Retina (tissue), 1 donor: Measurements from ENCODE around the gene PRMT1.
"Not testable (repeated sequence)": the region's sequence is repeated elsewhere in the genome, so short reads cannot be mapped to it uniquely, and the experiment has no call there.

Source experiments
- DNase-seq: peaks from one replicate; pipeline ENCODE4 v3.0.0-alpha.2; 2016

PRMT1 gene

DNA sequence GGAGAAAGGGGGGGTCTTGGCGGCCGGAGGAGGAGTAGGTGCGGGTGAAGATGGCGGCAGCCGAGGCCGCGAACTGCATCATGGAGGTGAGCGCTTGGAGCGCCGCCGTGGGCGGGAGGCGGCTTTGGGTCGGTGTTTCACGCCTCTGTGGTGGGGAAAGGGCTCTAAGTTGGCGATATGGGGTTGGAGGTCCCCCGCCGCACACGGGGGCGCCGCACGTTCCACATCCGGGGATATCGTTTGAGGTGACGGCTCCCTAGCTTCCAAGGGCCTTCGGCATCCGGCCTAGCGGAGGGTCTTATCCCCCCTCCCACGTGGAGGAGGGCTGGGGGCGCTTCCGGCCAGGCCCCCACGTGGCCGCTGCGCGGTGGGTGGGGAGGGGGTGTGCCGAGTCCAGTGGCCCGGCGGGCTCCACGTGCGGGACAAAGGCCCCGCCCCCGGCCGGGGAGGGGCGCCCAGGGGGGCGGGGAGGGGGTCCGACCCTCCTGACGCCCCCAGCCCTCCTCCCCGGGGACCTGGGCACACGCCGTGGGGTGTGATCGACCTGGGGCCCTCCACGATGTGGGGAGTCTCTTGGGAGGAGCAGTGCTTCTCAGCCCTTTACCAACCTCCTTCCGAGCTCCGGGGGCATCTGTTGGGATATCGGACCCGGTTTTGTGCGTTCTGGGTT lies at the start of gene PRMT1:
Gene PRMT1 (plus strand): TSS at position 41 of the 670 bp plus-strand sequence. CDS start 10 bp downstream, at position 51.
- DNase-seq = no peak

GRCh38 chr19:49629659-49630058 lies 47.4 kb upstream of the PRMT1 start:
- no peak for DNase-seq

- DNase-seq = no peak
Observed at GRCh38 chr19:49631014-49631588, 46.0 kb upstream of the PRMT1 start.

- no peak for DNase-seq
Observed at GRCh38 chr19:49631610-49632192, 45.4 kb upstream of the PRMT1 start.

DNA sequence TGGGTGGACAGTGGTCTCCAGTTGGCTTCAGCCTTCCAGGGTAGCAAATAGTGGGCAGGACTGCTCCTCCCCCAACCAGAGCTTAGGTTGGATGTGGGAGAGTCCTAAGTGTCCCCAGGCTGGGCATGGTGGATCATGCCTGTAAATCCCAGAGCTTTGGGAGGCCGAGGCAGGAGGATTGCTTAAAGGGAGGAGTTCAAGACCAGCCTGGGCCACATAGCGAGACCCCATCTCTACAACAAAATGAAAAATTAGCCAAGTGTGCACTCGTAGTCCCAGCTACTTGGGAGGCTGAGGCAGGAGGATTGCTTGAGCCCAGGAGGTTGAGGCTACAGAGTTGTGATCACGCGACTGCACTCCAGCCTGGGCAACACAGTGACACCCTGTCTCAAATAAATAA lies 44.5 kb upstream of the PRMT1 start:
- no peak for DNase-seq

GRCh38 chr19:49633273-49633672 lies 43.8 kb upstream of the PRMT1 start:
- not testable (repeated sequence) for DNase-seq

DNA sequence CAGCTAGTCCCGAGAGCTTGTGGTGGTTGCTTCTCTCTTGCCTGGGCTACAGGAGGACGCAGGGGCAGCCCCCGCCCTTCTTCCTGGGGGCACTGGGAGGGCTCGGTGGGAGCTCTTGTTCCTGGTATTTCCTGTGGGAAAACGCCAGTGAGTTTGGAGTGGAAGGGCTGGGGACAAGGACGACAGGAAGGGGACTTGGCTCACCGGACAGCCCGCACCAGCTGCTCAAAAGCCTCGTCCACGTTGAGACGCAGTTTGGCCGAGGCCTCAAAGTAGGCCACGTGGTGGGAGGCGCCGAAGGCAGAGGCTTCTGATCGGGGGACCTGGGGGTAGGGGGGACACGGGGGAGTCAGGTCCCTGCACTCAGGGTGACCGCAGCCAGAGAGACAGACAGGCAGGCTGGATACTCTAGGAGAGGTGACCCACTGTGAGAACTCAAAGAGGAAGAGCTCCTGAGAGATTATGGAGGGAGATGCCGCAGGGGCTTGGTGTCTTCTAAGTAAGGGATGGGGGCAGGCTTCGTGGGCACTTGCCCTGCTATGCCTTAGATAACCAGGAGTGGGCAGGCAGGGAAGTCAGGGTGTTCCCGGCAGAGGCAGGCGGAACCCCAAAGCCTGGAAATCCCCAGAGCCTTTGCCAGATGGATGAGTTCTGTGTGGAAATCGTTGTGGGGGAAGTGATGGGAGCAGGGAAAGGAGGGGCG lies 41.4 kb upstream of the PRMT1 start:
- peak; percentile 43 for DNase-seq

- no peak for DNase-seq
Observed at GRCh38 chr19:49636233-49636932, 40.7 kb upstream of the PRMT1 start.

- DNase-seq = peak; percentile 35
Observed at GRCh38 chr19:49637821-49638738, 39.0 kb upstream of the PRMT1 start.

- DNase-seq = peak; percentile 52
Observed at GRCh38 chr19:49639401-49640112, 37.5 kb upstream of the PRMT1 start.

- DNase-seq = peak; percentile 99
Observed at GRCh38 chr19:49640113-49640898, 36.8 kb upstream of the PRMT1 start, which contains the start of gene RRAS. Gene RRAS (minus strand): TSS chr19:49640143. CDS start chr19:49640098, 45 bp downstream.

DNA sequence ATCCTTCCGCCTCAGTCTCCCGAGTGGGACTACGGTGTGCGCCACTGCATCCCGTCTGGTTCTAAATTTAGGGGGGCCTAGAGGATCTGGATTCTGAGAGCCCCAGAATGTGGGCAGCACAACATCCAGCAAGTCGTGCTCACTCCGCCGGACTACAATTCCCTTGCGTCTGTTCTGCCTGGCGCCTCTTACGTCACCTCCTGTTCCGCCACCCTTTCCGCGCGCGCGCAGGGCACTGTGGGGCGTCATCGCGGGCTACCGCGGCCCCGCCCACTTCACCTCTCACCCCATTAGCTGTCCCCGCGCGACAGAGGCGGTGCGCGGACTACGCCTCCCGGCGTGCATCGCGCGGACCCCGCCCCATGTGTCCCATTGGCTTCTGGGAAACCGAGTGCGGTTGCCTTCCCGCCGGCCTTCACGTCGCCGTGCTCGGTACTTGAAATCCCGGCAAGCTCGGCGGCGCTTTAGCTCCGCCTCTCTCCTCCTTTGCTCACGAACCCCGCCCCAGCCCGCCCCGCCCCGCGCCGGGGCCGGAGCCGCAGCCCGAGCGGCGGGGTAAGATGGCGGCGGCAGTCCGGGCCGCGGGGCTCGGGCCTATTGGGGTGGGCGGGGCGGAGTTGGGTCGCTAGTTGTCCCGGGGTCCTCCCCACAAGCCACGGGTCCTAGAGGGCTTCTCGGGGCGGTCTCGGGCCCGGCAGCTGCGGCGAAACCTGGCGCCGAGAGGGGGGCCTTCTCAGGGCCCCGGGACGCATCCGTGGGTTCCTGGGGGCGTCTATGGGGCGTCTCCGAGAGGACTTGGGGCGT lies 35.2 kb upstream of the PRMT1 start, which contains the start of gene SCAF1:
Gene SCAF1 (plus strand): TSS at position 522 of the 804 bp plus-strand sequence. CDS start 2,818 bp downstream, outside the sequence.
- DNase-seq = peak; percentile 100

DNA sequence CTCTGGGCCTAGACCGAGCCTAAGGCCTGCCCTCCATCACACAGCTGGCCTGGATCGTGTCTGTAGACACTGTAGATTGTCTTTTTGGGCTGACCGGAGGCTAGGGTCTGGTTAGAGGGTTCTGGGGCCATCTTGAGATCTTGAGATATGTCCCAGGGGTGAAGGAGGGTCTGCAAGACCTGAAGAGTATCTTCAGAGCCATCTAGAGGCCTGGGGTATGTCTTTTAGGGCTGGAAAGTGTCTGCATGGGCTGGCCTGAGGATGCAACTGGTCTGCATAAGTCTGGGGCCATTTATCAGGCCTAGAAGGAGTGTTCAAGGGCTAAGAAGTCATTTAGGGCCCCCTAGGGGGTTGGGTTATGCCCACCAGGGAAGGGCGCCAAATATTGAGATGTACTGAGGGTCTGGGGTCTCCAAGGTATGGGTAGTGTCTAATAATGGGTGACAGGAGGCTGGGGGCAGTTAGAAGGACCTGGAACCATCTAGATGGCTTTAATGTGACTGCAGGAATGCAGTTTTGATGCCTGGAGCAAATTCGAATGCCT lies 34.5 kb upstream of the PRMT1 start:
- no peak for DNase-seq

GRCh38 chr19:49643466-49643865 lies 33.6 kb upstream of the PRMT1 start:
- DNase-seq = no peak

DNA sequence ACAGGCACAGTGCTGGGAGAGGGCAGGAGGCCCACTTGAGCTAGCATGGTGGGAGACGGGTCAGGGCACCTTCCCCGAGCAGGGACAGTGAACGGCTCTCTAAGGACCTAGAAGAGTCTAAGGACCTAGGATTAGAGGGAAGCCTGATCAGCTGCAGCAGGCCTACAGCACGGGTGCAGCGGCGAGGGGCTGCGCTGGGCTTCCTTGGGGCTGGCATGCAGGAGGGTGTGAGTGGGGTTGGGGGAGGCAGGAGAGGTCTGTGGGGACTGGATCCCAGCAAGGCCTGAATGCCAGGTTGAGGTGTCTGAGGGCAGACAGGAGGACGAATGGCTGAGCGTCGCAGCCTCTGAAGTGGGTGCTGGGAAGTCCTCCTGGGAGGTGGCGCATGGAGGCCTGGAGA lies 31.5 kb upstream of the PRMT1 start:
- DNase-seq = no peak

GRCh38 chr19:49645995-49646394 lies 31.1 kb upstream of the PRMT1 start:
- DNase-seq = no peak

DNA sequence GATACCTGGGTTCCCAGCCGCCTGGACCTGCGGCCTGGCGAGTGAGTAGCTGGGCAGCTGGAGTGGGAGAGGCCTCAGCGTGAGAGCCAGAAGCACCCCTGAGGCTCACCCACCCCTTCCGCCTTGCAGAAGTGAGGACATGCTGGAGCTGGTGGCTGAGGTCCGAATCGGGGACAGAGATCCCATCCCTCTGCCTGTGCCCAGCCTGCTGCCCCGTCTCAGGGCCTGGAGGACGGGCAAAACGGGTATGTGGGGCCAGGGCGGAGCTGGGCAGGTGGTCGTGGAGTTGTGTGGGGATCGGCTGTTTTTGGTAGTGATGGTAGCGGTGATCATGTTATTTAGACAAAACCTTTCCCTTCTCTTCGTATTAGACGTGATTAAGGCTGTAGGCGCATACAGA lies 30.5 kb upstream of the PRMT1 start:
- DNase-seq = no peak

- no peak for DNase-seq
Observed at GRCh38 chr19:49651029-49651819, 25.8 kb upstream of the PRMT1 start.
